B cell (primary cell): ENCODE results near the gene CA9. TPM values are rescaled to one million over a fixed set of nuclear protein-coding genes. Genes with fewer than 3 reads are reported as not detected.
A peak's percentile ranks its signal among the peaks of the same experiment; 100 is the strongest.

Source experiments
- ATAC-seq: fragments of 200-7000 bp; cut with Tn5 transposase; one replicate; pipeline ENCODE4 v1.10.0; 2021; ENCODE audit warnings: low read depth, mild to moderate bottlenecking, moderate number of reproducible peaks, moderate library complexity
- CTCF ChIA-PET: fragments of 350-600 bp; sonication (Branson Sonifier 250); formaldehyde crosslinking; loops from one replicate; lab custom pipeline; 2021; ENCODE audit warnings: antibody characterized with exemption, inconsistent platforms; lab: Charles Lee
- POLR2A ChIA-PET: fragments of 350-600 bp; sonication (Branson Sonifier 250); formaldehyde crosslinking; loops from one replicate; lab custom pipeline; 2021; ENCODE audit warnings: antibody characterized with exemption; lab: Charles Lee
- DNase-seq: peaks from one replicate; pipeline ENCODE4 v3.0.0; 2013
- H2AFZ ChIP-seq: 2 replicates; pipeline ENCODE4 v1.6.1; 2012; ENCODE audit warnings: mild to moderate bottlenecking, low read depth, low read length; ENCODE audit not compliant: insufficient read depth, poor library complexity, severe bottlenecking
- H3K27ac ChIP-seq, 2 donors: 1 replicate in 1 of 2; 2 replicates in 1 of 2; pipeline ENCODE4 v1.5.1; 2012 to 2013; ENCODE audit warnings: low read length in 2 of 2, mild to moderate bottlenecking in 2 of 2, moderate library complexity in 1 of 2
- H3K27me3 ChIP-seq, 4 experiments: fragments of 200-600 bp in 1 of 4; sonication (generic) in 1 of 4; replicated peaks in 1 of 4; 1 replicate in 2 of 4; 2 replicates in 2 of 4; pipeline versions ENCODE4 v1.6.1 to v1.7.0; 2013 to 2016; ENCODE audit warnings: low read length in 3 of 4, mild to moderate bottlenecking in 2 of 4, mixed read lengths in 1 of 4, moderate library complexity in 1 of 4; ENCODE audit not compliant: insufficient read depth in 4 of 4, control insufficient read depth in 3 of 4; ENCODE audit errors: control extremely low read depth in 1 of 4
- H3K36me3 ChIP-seq, 2 experiments: replicated peaks in 1 of 2; 1 replicate in 1 of 2; 2 replicates in 1 of 2; pipeline versions ENCODE4 v1.6.1 to v1.7.1; 2013; ENCODE audit warnings: low read length in 1 of 2; ENCODE audit not compliant: insufficient read depth in 2 of 2, control insufficient read depth in 1 of 2; ENCODE audit errors: control extremely low read depth in 1 of 2, extremely low read depth in 1 of 2
- H3K4me1 ChIP-seq, 2 donors: fragments of 200-600 bp in 1 of 2; sonication (generic) in 1 of 2; 1 replicate in 1 of 2; 2 replicates in 1 of 2; pipeline versions ENCODE4 v1.5.1 to v1.6.1; 2013 to 2017; ENCODE audit warnings: low read length in 2 of 2; ENCODE audit not compliant: control insufficient read depth in 2 of 2, insufficient read depth in 2 of 2
- H3K4me2 ChIP-seq: replicated peaks from 2 replicates; pipeline ENCODE3; 2012; ENCODE audit warnings: mild to moderate bottlenecking, low read depth, low read length; ENCODE audit not compliant: poor library complexity, severe bottlenecking
- H3K4me3 ChIP-seq, 5 experiments: fragments of 200-600 bp in 1 of 5; sonication (generic) in 1 of 5; 1 replicate in 3 of 5; 2 replicates in 2 of 5; pipeline versions ENCODE4 v1.5.1 to v1.7.0; 2011 to 2016; ENCODE audit warnings: low read length in 4 of 5, mild to moderate bottlenecking in 4 of 5, low read depth in 2 of 5, control low read depth in 1 of 5, moderate library complexity in 1 of 5; ENCODE audit not compliant: insufficient read depth in 1 of 5; ENCODE audit errors: control extremely low read depth in 1 of 5, extremely low read depth in 1 of 5
- H3K79me2 ChIP-seq: fragments of 200-600 bp; sonication (generic); one replicate; pipeline ENCODE4 v1.6.0; 2016; ENCODE audit warnings: low read length; ENCODE audit not compliant: control insufficient read depth, insufficient read depth
- H3K9ac ChIP-seq: fragments of 200-600 bp; sonication (generic); 2 replicates; pipeline ENCODE4 v1.6.1; 2017; ENCODE audit warnings: mild to moderate bottlenecking, low read length, moderate library complexity
- H3K9me3 ChIP-seq, 3 donors: one replicate each; pipeline versions ENCODE4 v1.6.1 to v1.7.1; 2013; ENCODE audit warnings: low read length in 2 of 3; ENCODE audit not compliant: control insufficient read depth in 2 of 3, insufficient read depth in 1 of 3; ENCODE audit errors: control extremely low read depth in 1 of 3
- H4K20me1 ChIP-seq: 2 replicates; pipeline ENCODE4 v1.6.0; 2012; ENCODE audit warnings: mild to moderate bottlenecking, low read length; ENCODE audit not compliant: insufficient read depth, control insufficient read depth, poor library complexity, severe bottlenecking
- H3K27ac Mint-ChIP-seq: one replicate; pipeline ENCODE4 v1.8.0; 2021; ENCODE audit warnings: mixed read lengths
- H3K27me3 Mint-ChIP-seq: one replicate; pipeline ENCODE4 v1.8.0; 2021; ENCODE audit warnings: mixed read lengths
- H3K4me1 Mint-ChIP-seq: one replicate; pipeline ENCODE4 v1.8.0; 2021; ENCODE audit warnings: mixed read lengths
- H3K4me3 Mint-ChIP-seq: one replicate; pipeline ENCODE4 v1.8.0; 2021; ENCODE audit warnings: mixed read lengths
- H3K9me3 Mint-ChIP-seq: one replicate; pipeline ENCODE4 v1.8.0; 2022; ENCODE audit warnings: mixed read lengths; ENCODE audit not compliant: insufficient read depth
- CTCF ChIP-seq: fragments of 200-600 bp; IDR thresholded peaks from one replicate; pipeline ENCODE4 v1.8.0; 2022; ENCODE audit warnings: antibody characterized with exemption, mild to moderate bottlenecking
- EZH2 ChIP-seq: IDR thresholded peaks from 2 replicates; pipeline ENCODE4 v1.6.1; 2012; ENCODE audit warnings: borderline replicate concordance, low read depth, mild to moderate bottlenecking, moderate library complexity, low read length; ENCODE audit not compliant: insufficient read depth, poor library complexity, severe bottlenecking
- WGBS: methylation state at CpG from one replicate; pipeline ENCODE4 v1.1.5; 2013; ENCODE audit warnings: missing lambda C conversion rate; ENCODE audit not compliant: insufficient coverage; 5-methylcytosine and 5-hydroxymethylcytosine counted together
- intact Hi-C: fragments of 100-400 bp; cut with micrococcal nuclease; formaldehyde crosslinking; loops from one replicate; pipeline ENCODE4 v1.10.0; 2022
- polyA plus RNA-seq: library from polyadenylated mRNA; depleted of rRNA; stranded (reverse); fragments of >200 nt; gene quantifications from 2 replicates; pipeline ENCODE4 v1.2.3, GENCODE V29; 2012
- total RNA-seq, 2 donors: library from RNA; stranded (reverse); fragments of 120-200 nt in 1 of 2; gene quantifications; 1 replicate in 1 of 2; 2 replicates in 1 of 2; pipeline versions ENCODE4 v1.2.3 to v1.2.4, GENCODE V29; 2013 to 2022

CA9 gene
- total and polyA plus RNA-seq, 2 donors (not counting 1 experiment from before 2014, with no cell fraction given) = not detected

GRCh38 chr9:35651956-35652828 is 21.5 kb upstream of the CA9 start:
- no peak overlapping the region for H2AFZ ChIP-seq
- H3K9ac ChIP-seq = no peak overlapping the region
- Mint-ChIP-seq H3K4me1 (peaks cover 71% of the 10 kb centered on the region), H3K9me3 (no peaks in the 10 kb centered on the region), H3K27ac (peak overlapping the region; percentile 97), H3K4me3 (peak overlapping the region; percentile 32), H3K27me3 (no peaks in the 10 kb centered on the region)
- peak overlapping the region in 1 of 2 donors; percentile 95 for H3K27ac ChIP-seq
- H3K4me2 ChIP-seq = peak overlapping the region; percentile 93
- 90% methylated on average over 3 of the region's 7 CpGs for WGBS
- no peaks in the 10 kb centered on the region for H4K20me1 ChIP-seq
- ATAC-seq (no peak), DNase-seq (no peak)
- ChIA-PET CTCF (interaction anchor here (1.4 to 15.0 kb wide), 4 partner anchors 8 to 79 kb away, joined by 4 to 357 read pairs (median 88); partner anchors contain the start of genes ARHGEF39, CCDC107, CD72 and CREB3), POLR2A (no interaction called here)
- intact Hi-C loops = no loop called here
- TF ChIP-seq CTCF (no peak), EZH2 (no peak)
- H3K4me1 ChIP-seq = peaks cover 50 to 63% of the 10 kb centered on the region in 2 donors
- peaks cover 19% of the 10 kb centered on the region for H3K79me2 ChIP-seq
- no peak overlapping the region for H3K4me3 ChIP-seq
- no peaks in the 10 kb centered on the region for H3K27me3 ChIP-seq
- peaks cover 0 to 5% of the 10 kb centered on the region in 2 experiments for H3K36me3 ChIP-seq
- H3K9me3 ChIP-seq = no peaks in the 10 kb centered on the region

- Mint-ChIP-seq H3K4me1 (peaks cover 71% of the 10 kb centered on the region), H3K27me3 (no peaks in the 10 kb centered on the region), H3K4me3 (no peak overlapping the region), H3K9me3 (no peaks in the 10 kb centered on the region), H3K27ac (peak overlapping the region; percentile 56)
- Histone ChIP-seq H4K20me1 (no peaks in the 10 kb centered on the region), H3K4me2 (no peak overlapping the region), H3K79me2 (peaks cover 19% of the 10 kb centered on the region), H3K27me3 (no peaks in the 10 kb centered on the region), H3K9me3 (peaks cover 0 to 3% (median 0%) of the 10 kb centered on the region in 3 donors), H3K36me3 (peaks cover 0 to 5% of the 10 kb centered on the region in 2 experiments), H3K27ac (no peak overlapping the region), H3K4me1 (peaks cover 46 to 63% of the 10 kb centered on the region in 2 donors), H2AFZ (no peak overlapping the region), H3K9ac (no peak overlapping the region), H3K4me3 (no peak overlapping the region)
- no peak for TF ChIP-seq CTCF
- TF ChIP-seq EZH2 = no peak
- POLR2A ChIA-PET = no interaction called here
- intact Hi-C loops = no loop called here
- 100% methylated on average over 4 of the region's 8 CpGs for WGBS
- CTCF ChIA-PET = interaction anchor here (1.4 to 15.0 kb wide), 4 partner anchors 8 to 79 kb away, joined by 4 to 357 read pairs (median 88); partner anchors contain the start of genes ARHGEF39, CCDC107, CD72 and CREB3
- DNase-seq = no peak
- no peak for ATAC-seq
These were observed 20.9 kb upstream of the CA9 start for GRCh38 chr9:35652829-35653209.
